ENCODE results near the gene KDM4C. TPM values are rescaled to one million over a fixed set of nuclear protein-coding genes. Genes with fewer than 3 reads are reported as not detected.
A peak's percentile ranks its signal among the peaks of the same experiment; 100 is the strongest.

KDM4C gene
- total RNA-seq, 2 donors from 2014 or later, result 26.1 to 47.8 TPM

- TF ChIP-seq CTCF (IDR thresholded peaks at IDR 0.05), result no peak
- no peaks in the 10 kb centered on the region for H3K27me3 ChIP-seq (replicated peaks; ENCODE audit: insufficient read depth)
- no peak overlapping the region for H3K4me3 ChIP-seq
Measured at GRCh38 chr9:6941501-6941900, 183.7 kb downstream of the KDM4C start.

GRCh38 chr9:6942406-6942805 lies 184.6 kb downstream of the KDM4C start:
- TF ChIP-seq CTCF (IDR thresholded peaks at IDR 0.05), result no peak
- Histone ChIP-seq H3K4me3 (no peak overlapping the region), H3K9me3 (no peaks in the 10 kb centered on the region), H3K4me1 (ENCODE audit: control insufficient read depth in 1 of 2, low read depth in 2 of 2) (peaks cover 19 to 22% of the 10 kb centered on the region in 2 donors), H3K27me3 (replicated peaks; ENCODE audit: insufficient read depth) (no peaks in the 10 kb centered on the region), H3K27ac (no peak overlapping the region), H3K36me3 (no peaks in the 10 kb centered on the region)
- DNase-seq (ENCODE audit: low spot score) (no peak), ATAC-seq (ENCODE audit: insufficient number of reproducible peaks, low FRiP score, low read depth) (no peak)

More at GRCh38 chr9:6941501-6941900, 183.7 kb downstream of the KDM4C start:
- no peak for ATAC-seq (ENCODE audit: insufficient number of reproducible peaks, low FRiP score, low read depth)
- no peak overlapping the region for H3K27ac ChIP-seq
- DNase-seq (ENCODE audit: low spot score), result no peak
- peaks cover 19 to 22% of the 10 kb centered on the region in 2 donors for H3K4me1 ChIP-seq (ENCODE audit: control insufficient read depth in 1 of 2, low read depth in 2 of 2)
- H3K36me3 ChIP-seq, result no peaks in the 10 kb centered on the region
- H3K9me3 ChIP-seq, result no peaks in the 10 kb centered on the region

GRCh38 chr9:6943293-6943692 lies 185.5 kb downstream of the KDM4C start:
- no peak overlapping the region for H3K4me3 ChIP-seq
- ATAC-seq (ENCODE audit: insufficient number of reproducible peaks, low FRiP score, low read depth), result no peak
- H3K4me1 ChIP-seq (ENCODE audit: control insufficient read depth in 1 of 2, low read depth in 2 of 2), result peaks cover 15 to 20% of the 10 kb centered on the region in 2 donors
- H3K36me3 ChIP-seq, result no peaks in the 10 kb centered on the region
- H3K27me3 ChIP-seq (replicated peaks; ENCODE audit: insufficient read depth), result no peaks in the 10 kb centered on the region
- H3K27ac ChIP-seq, result no peak overlapping the region
- no peaks in the 10 kb centered on the region for H3K9me3 ChIP-seq
- DNase-seq (ENCODE audit: low spot score), result no peak
- TF ChIP-seq CTCF (IDR thresholded peaks at IDR 0.05), result no peak

- H3K4me1 ChIP-seq (ENCODE audit: control insufficient read depth in 1 of 2, low read depth in 2 of 2), result peaks cover 8 to 14% of the 10 kb centered on the region in 2 donors
- no peak overlapping the region for H3K27ac ChIP-seq
- H3K36me3 ChIP-seq, result no peaks in the 10 kb centered on the region
- H3K27me3 ChIP-seq (replicated peaks; ENCODE audit: insufficient read depth), result no peaks in the 10 kb centered on the region
- no peak overlapping the region for H3K4me3 ChIP-seq
- no peaks in the 10 kb centered on the region for H3K9me3 ChIP-seq
- DNase-seq (ENCODE audit: low spot score) (no peak), ATAC-seq (ENCODE audit: insufficient number of reproducible peaks, low FRiP score, low read depth) (peak; percentile 55)
- no peak for TF ChIP-seq CTCF (IDR thresholded peaks at IDR 0.05)
Measured at GRCh38 chr9:6944093-6944551, 186.3 kb downstream of the KDM4C start.

- Histone ChIP-seq H3K36me3 (no peaks in the 10 kb centered on the region), H3K27me3 (replicated peaks; ENCODE audit: insufficient read depth) (no peaks in the 10 kb centered on the region), H3K27ac (no peak overlapping the region), H3K9me3 (no peaks in the 10 kb centered on the region), H3K4me3 (no peak overlapping the region), H3K4me1 (ENCODE audit: control insufficient read depth in 1 of 2, low read depth in 2 of 2) (peaks cover 8 to 14% of the 10 kb centered on the region in 2 donors)
- TF ChIP-seq CTCF (IDR thresholded peaks at IDR 0.05), result no peak
- DNase-seq (ENCODE audit: low spot score) (no peak), ATAC-seq (ENCODE audit: insufficient number of reproducible peaks, low FRiP score, low read depth) (no peak)
Measured at GRCh38 chr9:6944896-6945295, 187.1 kb downstream of the KDM4C start.

Measured in thoracic aorta (tissue), 2 donors.